ENCODE results near the gene MRPL9.
"Not testable (repeated sequence)": the region's sequence is repeated elsewhere in the genome, so short reads cannot be mapped to it uniquely, and the experiment has no call there.

Gene MRPL9

GRCh38 chr1:151775894-151776664 lies 12.8 kb upstream of the MRPL9 start:
- Histone ChIP-seq H2AFZ (ENCODE audit: low read length) (no peak overlapping the region), H3K36me3 (ENCODE audit: insufficient read depth, low read length) (no peaks in the 10 kb centered on the region; the same call in 1 of the 2 replicates), H3K9ac (ENCODE audit: low read length) (no peak overlapping the region), H3K9me2 (ENCODE audit: low read depth, low read length) (no peaks in the 10 kb centered on the region), H3K27me3 (ENCODE audit: insufficient read depth, low read length) (no peaks in the 10 kb centered on the region), H3F3A (ENCODE audit: insufficient read depth, low read length) (no peaks in the 10 kb centered on the region), H3K4me3 (ENCODE audit: low read depth, low read length, poor library complexity, severe bottlenecking) (no peak overlapping the region), H3K27ac (ENCODE audit: low read depth, low read length, poor library complexity, severe bottlenecking) (no peak overlapping the region), H3K79me2 (ENCODE audit: insufficient read depth, low read length) (no peaks in the 10 kb centered on the region), H3K4me2 (ENCODE audit: low read length) (no peak overlapping the region), H3K9me3 (ENCODE audit: low read length) (no peaks in the 10 kb centered on the region), H4K20me1 (ENCODE audit: insufficient read depth, low read length) (no peaks in the 10 kb centered on the region), H3K4me1 (ENCODE audit: insufficient read depth, low read length, severe bottlenecking) (no peaks in the 10 kb centered on the region)
- TF ChIP-seq EZH2 (IDR thresholded peaks at IDR 0.05; ENCODE audit: borderline replicate concordance, low read length) (no peak), CTCF (IDR thresholded peaks at IDR 0.05; ENCODE audit: low read length) (no peak)

GRCh38 chr1:151774256-151774922 lies 11.1 kb upstream of the MRPL9 start:
- Histone ChIP-seq H3K27ac (ENCODE audit: low read depth, low read length, poor library complexity, severe bottlenecking) (no peak overlapping the region), H3K4me3 (ENCODE audit: low read depth, low read length, poor library complexity, severe bottlenecking) (no peak overlapping the region), H3K9me2 (ENCODE audit: low read depth, low read length) (no peaks in the 10 kb centered on the region), H3K27me3 (ENCODE audit: insufficient read depth, low read length) (no peaks in the 10 kb centered on the region), H3K79me2 (ENCODE audit: insufficient read depth, low read length) (no peaks in the 10 kb centered on the region), H3F3A (ENCODE audit: insufficient read depth, low read length) (no peaks in the 10 kb centered on the region), H3K4me1 (ENCODE audit: insufficient read depth, low read length, severe bottlenecking) (no peaks in the 10 kb centered on the region), H3K4me2 (ENCODE audit: low read length) (no peak overlapping the region), H3K9ac (ENCODE audit: low read length) (no peak overlapping the region), H4K20me1 (ENCODE audit: insufficient read depth, low read length) (no peaks in the 10 kb centered on the region), H3K36me3 (ENCODE audit: insufficient read depth, low read length) (no peaks in the 10 kb centered on the region; the same call in 1 of the 2 replicates), H3K9me3 (ENCODE audit: low read length) (no peaks in the 10 kb centered on the region), H2AFZ (ENCODE audit: low read length) (no peak overlapping the region)
- TF ChIP-seq EZH2 (IDR thresholded peaks at IDR 0.05; ENCODE audit: borderline replicate concordance, low read length) (no peak), CTCF (IDR thresholded peaks at IDR 0.05; ENCODE audit: low read length) (no peak)

GRCh38 chr1:151773702-151774101 lies 10.4 kb upstream of the MRPL9 start:
- no peaks in the 10 kb centered on the region for H3K9me3 ChIP-seq (ENCODE audit: low read length)
- H3K9me2 ChIP-seq (ENCODE audit: low read depth, low read length) = no peaks in the 10 kb centered on the region
- no peak overlapping the region for H3K4me3 ChIP-seq (ENCODE audit: low read depth, low read length, poor library complexity, severe bottlenecking)
- no peak overlapping the region for H3K4me2 ChIP-seq (ENCODE audit: low read length)
- H3K27ac ChIP-seq (ENCODE audit: low read depth, low read length, poor library complexity, severe bottlenecking) = no peak overlapping the region
- H3K4me1 ChIP-seq (ENCODE audit: insufficient read depth, low read length, severe bottlenecking) = no peaks in the 10 kb centered on the region
- H2AFZ ChIP-seq (ENCODE audit: low read length) = no peak overlapping the region
- no peaks in the 10 kb centered on the region for H4K20me1 ChIP-seq (ENCODE audit: insufficient read depth, low read length)
- H3K27me3 ChIP-seq (ENCODE audit: insufficient read depth, low read length) = no peaks in the 10 kb centered on the region
- no peak for TF ChIP-seq EZH2 (IDR thresholded peaks at IDR 0.05; ENCODE audit: borderline replicate concordance, low read length)
- no peak for TF ChIP-seq CTCF (IDR thresholded peaks at IDR 0.05; ENCODE audit: low read length)
- no peaks in the 10 kb centered on the region for H3K79me2 ChIP-seq (ENCODE audit: insufficient read depth, low read length)
- no peak overlapping the region for H3K9ac ChIP-seq (ENCODE audit: low read length)
- H3F3A ChIP-seq (ENCODE audit: insufficient read depth, low read length) = no peaks in the 10 kb centered on the region
- H3K36me3 ChIP-seq (ENCODE audit: insufficient read depth, low read length) = no peaks in the 10 kb centered on the region; the same call in 1 of the 2 replicates

- H3K4me3 ChIP-seq (ENCODE audit: low read depth, low read length, poor library complexity, severe bottlenecking); H3K79me2 ChIP-seq (ENCODE audit: insufficient read depth, low read length); H3K9ac ChIP-seq (ENCODE audit: low read length); H3K4me2 ChIP-seq (ENCODE audit: low read length); H3K4me1 ChIP-seq (ENCODE audit: insufficient read depth, low read length, severe bottlenecking); H3K9me3 ChIP-seq (ENCODE audit: low read length); H3K27me3 ChIP-seq (ENCODE audit: insufficient read depth, low read length); H3F3A ChIP-seq (ENCODE audit: insufficient read depth, low read length); H2AFZ ChIP-seq (ENCODE audit: low read length); H4K20me1 ChIP-seq (ENCODE audit: insufficient read depth, low read length); H3K27ac ChIP-seq (ENCODE audit: low read depth, low read length, poor library complexity, severe bottlenecking); H3K9me2 ChIP-seq (ENCODE audit: low read depth, low read length); H3K36me3 ChIP-seq (ENCODE audit: insufficient read depth, low read length): not testable (repeated sequence)
These were observed 6.0 kb upstream of the MRPL9 start for GRCh38 chr1:151769270-151769669.

GRCh38 chr1:151768351-151769066 lies 5.2 kb upstream of the MRPL9 start:
- H3K9me3 ChIP-seq (ENCODE audit: low read length); H3K79me2 ChIP-seq (ENCODE audit: insufficient read depth, low read length); H2AFZ ChIP-seq (ENCODE audit: low read length); H3K4me1 ChIP-seq (ENCODE audit: insufficient read depth, low read length, severe bottlenecking); H3K4me2 ChIP-seq (ENCODE audit: low read length); H3K27ac ChIP-seq (ENCODE audit: low read depth, low read length, poor library complexity, severe bottlenecking); H3K36me3 ChIP-seq (ENCODE audit: insufficient read depth, low read length); H4K20me1 ChIP-seq (ENCODE audit: insufficient read depth, low read length); H3K9me2 ChIP-seq (ENCODE audit: low read depth, low read length); H3K27me3 ChIP-seq (ENCODE audit: insufficient read depth, low read length); H3F3A ChIP-seq (ENCODE audit: insufficient read depth, low read length); H3K4me3 ChIP-seq (ENCODE audit: low read depth, low read length, poor library complexity, severe bottlenecking); H3K9ac ChIP-seq (ENCODE audit: low read length): not testable (repeated sequence)

All from OCI-LY1 (cell line).